ENCODE measurements around the gene TMEM87A.

TMEM87A gene

DNA sequence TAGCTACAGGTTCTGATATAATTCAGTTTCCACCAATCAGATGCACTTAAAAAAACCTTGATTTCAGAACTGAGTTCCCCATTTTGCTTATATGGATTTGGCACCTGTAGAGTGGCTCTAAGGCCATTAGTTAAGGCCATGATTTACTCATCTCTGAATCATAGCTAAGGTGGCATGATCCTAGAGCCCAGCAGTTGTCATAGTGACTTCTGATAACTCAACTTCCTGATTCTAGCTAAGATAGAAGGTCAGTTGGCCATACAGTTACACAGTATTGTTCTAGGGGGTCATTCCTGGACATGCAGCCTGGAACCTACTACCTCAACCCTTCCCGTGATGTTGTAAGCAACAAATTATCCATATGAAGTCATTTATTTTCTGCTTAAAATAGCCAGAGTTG lies 15.9 kb upstream of the TMEM87A start:
- TF ChIP-seq, protein P1, sequence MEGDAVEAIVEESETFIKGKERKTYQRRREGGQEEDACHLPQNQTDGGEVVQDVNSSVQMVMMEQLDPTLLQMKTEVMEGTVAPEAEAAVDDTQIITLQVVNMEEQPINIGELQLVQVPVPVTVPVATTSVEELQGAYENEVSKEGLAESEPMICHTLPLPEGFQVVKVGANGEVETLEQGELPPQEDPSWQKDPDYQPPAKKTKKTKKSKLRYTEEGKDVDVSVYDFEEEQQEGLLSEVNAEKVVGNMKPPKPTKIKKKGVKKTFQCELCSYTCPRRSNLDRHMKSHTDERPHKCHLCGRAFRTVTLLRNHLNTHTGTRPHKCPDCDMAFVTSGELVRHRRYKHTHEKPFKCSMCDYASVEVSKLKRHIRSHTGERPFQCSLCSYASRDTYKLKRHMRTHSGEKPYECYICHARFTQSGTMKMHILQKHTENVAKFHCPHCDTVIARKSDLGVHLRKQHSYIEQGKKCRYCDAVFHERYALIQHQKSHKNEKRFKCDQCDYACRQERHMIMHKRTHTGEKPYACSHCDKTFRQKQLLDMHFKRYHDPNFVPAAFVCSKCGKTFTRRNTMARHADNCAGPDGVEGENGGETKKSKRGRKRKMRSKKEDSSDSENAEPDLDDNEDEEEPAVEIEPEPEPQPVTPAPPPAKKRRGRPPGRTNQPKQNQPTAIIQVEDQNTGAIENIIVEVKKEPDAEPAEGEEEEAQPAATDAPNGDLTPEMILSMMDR (IDR thresholded peaks at IDR 0.05; ENCODE audit: borderline replicate concordance, insufficient read depth, low read depth, low read length): no peak

DNA sequence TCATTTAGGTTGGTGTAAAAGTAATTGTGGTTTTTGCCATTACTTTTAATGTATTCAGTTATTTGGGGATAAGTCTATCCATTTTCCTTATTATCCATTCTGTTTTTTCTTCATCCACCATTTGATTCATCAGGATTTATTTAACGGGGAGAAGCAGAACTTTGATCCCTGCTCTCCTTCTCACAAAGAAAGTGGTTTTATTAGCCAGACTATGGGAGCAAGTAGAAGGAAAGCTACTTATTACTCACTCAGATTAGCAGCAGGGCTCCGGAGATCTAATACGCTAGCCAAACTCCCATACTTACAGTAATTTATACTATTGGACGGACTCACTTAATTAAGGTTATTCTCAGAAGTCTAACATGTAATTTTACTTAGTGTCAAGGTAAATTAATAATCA lies 14.7 kb upstream of the TMEM87A start:
- TF ChIP-seq, protein P1 (IDR thresholded peaks at IDR 0.05; ENCODE audit: borderline replicate concordance, insufficient read depth, low read depth, low read length): no peak
- H3K4me3 ChIP-seq (ENCODE audit: low read depth, low read length): no peak overlapping the region

More for the DNA sequence above, 15.9 kb upstream of the TMEM87A start:
- no peak overlapping the region for H3K4me3 ChIP-seq (ENCODE audit: low read depth, low read length)

DNA sequence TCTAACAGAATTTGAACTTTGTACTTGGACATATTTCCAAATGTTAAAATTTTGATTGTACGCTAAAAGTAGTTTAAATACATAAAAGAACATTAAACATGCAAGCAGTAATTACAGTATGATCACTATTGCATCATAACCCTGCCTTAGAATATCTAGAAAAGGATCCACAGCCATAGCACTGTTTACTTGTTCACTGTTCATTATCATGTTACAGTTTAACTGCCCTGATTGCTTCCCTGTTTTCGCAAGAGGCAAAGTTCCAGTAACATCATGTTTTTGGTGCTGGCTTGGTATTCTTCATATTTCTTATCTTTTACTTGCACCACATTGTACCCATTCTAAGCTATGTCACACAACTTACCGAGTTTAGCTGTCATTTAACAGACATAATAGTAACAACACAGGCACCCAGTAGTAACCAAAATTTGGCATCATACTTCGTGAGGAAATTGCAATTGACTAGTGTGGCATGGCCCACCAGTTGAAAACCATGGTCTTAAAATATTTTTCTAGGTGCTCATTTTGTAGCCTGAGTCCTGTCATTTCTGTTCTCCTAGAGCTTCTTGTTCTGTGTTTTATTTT lies 13.3 kb upstream of the TMEM87A start:
- no peak overlapping the region for H3K4me3 ChIP-seq (ENCODE audit: low read depth, low read length)
- TF ChIP-seq, protein P1 (IDR thresholded peaks at IDR 0.05; ENCODE audit: borderline replicate concordance, insufficient read depth, low read depth, low read length): no peak

DNA sequence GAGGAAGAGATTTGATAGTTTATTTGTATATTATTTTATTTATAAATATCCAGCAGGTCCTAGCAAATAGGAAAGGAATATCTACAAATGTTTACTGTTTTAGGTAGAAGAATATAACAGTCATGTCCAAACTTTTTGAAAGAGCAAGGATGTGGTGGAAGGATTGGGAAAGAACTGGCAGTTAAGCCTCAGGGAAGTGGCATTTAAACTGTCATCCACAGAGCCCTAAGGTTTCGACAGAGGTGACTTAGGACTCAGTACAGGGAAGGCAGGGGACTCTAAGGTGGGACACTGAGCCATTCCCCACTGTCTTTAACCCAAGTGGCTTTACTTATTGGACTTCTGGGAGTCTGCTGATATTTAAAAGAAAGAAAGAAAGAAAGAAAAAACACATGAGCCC lies 11.8 kb upstream of the TMEM87A start:
- TF ChIP-seq, protein P1 (IDR thresholded peaks at IDR 0.05; ENCODE audit: borderline replicate concordance, insufficient read depth, low read depth, low read length): no peak
- H3K4me3 ChIP-seq (ENCODE audit: low read depth, low read length): no peak overlapping the region

DNA sequence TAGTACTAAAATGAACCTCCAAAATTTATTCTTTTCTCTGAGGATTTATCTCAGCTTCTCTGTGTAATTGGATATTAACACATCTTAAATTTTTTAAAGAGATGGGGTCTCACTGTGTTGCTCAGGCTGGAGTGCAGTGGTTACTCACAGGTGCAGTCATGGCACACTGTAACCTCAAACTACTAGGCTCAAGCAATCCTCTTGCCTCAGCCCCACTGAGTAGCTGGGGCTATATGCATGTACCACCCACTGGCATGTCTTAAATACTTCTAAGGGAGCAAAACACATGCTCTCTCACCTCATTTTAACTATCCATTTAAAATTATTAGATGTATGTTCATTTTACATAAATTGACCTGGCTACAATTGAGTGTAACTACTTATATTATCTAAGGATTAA lies 11.3 kb upstream of the TMEM87A start:
- H3K4me3 ChIP-seq (ENCODE audit: low read depth, low read length): no peak overlapping the region
- TF ChIP-seq, protein P1 (IDR thresholded peaks at IDR 0.05; ENCODE audit: borderline replicate concordance, insufficient read depth, low read depth, low read length): no peak

DNA sequence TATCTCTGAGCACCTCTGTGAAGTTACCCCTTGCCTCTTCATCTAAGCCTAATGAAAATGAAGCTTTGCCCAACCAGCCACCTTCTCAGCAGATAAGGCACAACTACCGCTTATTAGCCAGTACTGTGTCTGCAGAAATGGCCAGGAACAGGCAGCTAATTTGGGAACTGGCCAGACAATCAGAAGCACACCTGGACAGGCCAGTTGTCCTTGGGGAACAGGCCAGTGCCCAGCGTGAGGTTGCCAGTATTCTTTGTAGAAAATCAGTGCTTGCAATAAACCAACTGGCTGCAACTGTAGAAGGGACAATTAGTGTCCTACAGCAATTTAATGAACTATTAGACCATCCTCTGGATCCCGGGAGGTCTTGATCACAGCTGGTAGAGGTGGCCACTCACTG lies 10.4 kb upstream of the TMEM87A start:
- TF ChIP-seq, protein P1 (IDR thresholded peaks at IDR 0.05; ENCODE audit: borderline replicate concordance, insufficient read depth, low read depth, low read length): no peak
- H3K4me3 ChIP-seq (ENCODE audit: low read depth, low read length): no peak overlapping the region

DNA sequence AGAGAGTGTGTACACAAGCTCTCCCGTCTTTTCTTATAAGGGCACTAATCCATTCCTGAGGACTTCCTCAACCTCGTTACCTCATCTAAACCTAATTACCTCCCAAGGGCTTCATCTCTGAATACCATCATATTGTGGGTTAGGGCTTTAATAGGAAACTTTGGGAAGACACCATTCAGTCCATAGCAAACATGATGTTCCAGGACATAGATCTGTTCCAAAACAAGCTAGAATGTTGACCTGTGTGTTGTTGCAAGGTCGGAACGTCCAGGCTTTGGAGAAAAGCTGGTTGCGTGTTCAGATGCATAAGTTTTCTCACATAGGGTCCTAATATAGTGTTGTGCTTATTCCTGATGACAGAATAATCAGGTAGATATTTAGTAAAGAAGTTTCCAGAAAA lies 9.7 kb upstream of the TMEM87A start:
- no peak overlapping the region for H3K4me3 ChIP-seq (ENCODE audit: low read depth, low read length)
- TF ChIP-seq, protein P1 (IDR thresholded peaks at IDR 0.05; ENCODE audit: borderline replicate concordance, insufficient read depth, low read depth, low read length): no peak

Data from GM12875 (cell line).